Pons (tissue), 1 donor: Measurements from ENCODE around the gene MB.
A peak's percentile ranks its signal among the peaks of the same experiment; 100 is the strongest.

ENCODE experiments used
- DNase-seq: peaks from one replicate; pipeline ENCODE4 v3.0.0-alpha.2; 2016; ENCODE audit warnings: low spot score

Gene MB

DNA sequence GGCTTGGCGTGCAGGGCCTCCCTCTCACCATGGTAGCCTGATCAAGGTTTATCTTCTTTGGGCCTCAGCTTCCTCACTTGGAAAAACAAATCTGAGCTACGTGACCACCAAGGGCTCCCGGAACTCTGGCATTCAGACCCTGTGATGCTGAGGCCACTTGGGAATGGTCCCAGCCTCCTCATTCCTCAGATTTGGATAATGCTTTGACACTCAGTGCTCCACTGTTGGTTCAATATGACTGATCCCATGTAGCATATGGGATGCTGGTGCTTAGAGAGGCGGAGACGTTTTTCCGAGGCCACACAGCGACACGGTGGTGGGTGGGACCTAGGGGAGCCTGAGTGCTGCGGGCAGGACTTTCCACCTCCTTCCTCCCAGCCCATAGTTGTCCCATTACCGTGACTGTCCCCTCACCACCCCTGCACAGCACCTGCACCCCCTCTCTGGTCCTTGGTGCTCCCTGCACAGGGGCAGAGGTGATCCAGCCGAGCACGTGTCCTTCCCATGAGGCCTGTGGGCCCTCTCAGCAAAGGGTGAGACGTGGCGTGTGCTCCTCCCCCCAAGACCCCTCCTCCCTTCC lies 23.1 kb downstream of the MB start:
- DNase-seq: no peak

GRCh38 chr22:35593071-35593890 lies 23.8 kb downstream of the MB start:
- no peak for DNase-seq

- DNase-seq: no peak
Measured at GRCh38 chr22:35592418-35592967, 24.6 kb downstream of the MB start.

DNA sequence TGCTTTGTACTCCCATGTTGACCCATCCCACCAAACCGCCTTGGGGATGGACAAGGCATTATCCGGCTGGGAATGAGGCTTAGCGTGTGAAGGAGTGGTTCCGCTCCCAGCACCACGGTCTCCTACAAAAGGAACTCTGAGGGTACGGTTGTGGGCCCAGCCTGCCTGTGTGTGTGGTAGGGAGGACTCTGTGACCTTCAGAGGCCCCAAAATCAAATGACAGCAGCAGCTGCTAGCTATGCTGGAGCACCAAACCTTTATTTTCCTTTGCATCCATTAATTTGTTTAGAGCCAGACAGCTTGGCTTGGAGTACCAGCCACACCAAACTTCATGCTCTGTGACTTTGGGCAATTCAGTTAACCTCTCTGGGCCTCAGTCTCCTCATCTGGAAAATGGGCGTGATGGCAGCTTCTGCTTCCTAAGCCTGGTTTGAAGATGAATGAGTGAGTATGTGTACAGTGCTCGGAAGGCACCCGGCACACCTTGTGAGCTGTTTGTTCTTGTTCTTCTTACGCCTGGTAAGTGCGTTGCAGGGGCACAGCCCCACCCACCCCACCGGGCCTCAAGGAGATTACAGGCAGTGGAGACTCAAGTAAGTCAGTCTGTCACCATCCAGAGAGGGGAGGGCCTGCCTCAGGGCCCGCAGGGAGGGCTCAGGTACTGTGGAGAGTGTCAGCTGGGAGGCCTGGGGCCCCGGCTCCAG lies 25.3 kb downstream of the MB start:
- no peak for DNase-seq

GRCh38 chr22:35590634-35591295 lies 26.4 kb downstream of the MB start:
- DNase-seq: no peak

- DNase-seq: no peak
Measured at GRCh38 chr22:35589756-35590093, 27.4 kb downstream of the MB start.

- DNase-seq: no peak
Measured at GRCh38 chr22:35589071-35589755, 27.9 kb downstream of the MB start.

GRCh38 chr22:35587896-35588295 lies 29.2 kb downstream of the MB start:
- no peak for DNase-seq

- no peak for DNase-seq
Measured at GRCh38 chr22:35587447-35587870, 29.7 kb downstream of the MB start.

- no peak for DNase-seq
Measured at GRCh38 chr22:35586771-35587170, 30.4 kb downstream of the MB start.

DNA sequence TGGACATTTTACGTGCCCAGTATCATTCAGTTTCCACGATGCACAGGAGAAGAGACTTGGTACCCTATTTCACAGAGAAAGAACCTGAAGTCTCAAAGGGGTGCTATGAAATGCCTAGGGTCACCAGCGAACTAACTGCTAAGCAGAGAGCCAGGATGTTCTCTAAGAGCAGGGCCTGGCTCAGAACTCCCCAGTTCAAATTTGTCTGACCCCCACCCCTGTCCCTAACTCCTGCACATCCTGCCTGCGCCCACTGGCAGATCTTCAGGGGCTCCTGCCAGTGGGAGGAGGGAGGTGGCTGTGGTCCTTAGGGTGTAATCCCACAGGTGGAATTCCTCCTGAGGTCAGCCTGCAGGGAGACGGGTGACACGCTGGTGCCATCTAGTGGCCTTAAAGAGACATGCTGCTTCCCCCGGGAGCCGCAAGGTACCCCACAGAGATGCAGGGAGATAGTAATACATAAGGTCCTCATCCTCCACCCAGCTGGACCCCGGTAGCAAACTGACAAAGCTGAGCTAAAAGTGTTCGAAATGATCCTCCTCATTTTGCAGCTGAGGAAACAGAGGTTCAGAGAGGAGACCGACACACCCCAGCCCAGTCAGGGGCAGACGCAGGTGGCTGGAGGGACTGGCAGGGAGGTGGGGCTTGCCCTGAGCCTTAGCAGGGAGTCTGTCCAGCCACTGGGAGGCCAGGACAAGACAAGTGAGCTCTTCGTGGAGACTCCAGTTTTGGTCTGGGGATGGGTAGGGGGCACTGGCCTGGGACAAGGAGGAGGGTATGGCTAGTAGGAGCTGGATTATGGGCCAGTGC lies 34.1 kb downstream of the MB start:
- DNase-seq: peak; percentile 53

DNA sequence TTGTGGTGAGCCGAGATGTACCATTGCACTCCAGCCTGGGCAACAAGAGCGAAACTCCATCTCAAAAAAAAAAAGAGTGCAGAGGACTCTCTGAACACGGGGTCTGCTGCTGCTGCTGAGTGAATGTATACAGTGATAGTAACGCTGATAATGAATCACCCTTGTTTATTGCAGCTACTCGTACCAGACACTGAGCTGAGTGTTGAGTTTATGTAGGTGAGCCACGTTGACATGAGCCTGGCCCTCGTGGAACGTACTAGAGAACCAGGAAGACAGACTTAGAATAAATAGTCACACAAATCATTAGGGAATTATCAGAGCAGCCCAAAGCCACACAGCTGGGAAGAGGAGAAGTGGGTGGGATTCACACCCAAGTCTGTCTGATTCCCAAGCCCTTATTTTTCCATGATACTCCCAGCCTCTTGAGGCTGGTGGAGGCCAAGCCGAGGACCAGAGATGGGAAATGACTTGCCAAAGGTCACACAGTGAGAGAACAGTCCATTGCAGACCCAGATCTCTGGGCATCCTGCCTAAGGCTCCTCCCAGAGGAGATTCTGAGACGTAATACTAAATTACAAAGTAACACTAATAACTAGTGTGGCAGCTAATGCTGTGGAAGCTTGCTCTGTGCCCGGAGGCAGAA lies 34.8 kb downstream of the MB start:
- no peak for DNase-seq

DNA sequence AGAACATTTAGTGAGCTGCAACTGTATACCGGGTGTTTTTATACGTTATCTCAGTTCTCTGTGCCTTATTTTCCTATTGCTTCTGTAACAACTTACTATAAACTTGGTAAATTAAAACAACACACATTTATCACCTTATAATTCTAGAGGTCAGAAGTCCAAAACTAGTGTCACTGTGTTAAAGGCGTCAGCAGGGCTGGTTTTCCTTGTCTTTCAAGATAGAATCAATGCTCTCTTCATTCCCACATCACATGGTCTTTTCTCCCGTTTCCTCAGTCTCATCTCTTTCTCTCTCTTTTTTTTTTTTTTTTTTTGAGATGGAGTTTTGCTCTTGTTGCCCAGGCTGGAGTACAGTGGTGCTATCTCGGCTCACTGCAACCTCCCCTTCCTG lies 36.1 kb downstream of the MB start:
- no peak for DNase-seq

DNA sequence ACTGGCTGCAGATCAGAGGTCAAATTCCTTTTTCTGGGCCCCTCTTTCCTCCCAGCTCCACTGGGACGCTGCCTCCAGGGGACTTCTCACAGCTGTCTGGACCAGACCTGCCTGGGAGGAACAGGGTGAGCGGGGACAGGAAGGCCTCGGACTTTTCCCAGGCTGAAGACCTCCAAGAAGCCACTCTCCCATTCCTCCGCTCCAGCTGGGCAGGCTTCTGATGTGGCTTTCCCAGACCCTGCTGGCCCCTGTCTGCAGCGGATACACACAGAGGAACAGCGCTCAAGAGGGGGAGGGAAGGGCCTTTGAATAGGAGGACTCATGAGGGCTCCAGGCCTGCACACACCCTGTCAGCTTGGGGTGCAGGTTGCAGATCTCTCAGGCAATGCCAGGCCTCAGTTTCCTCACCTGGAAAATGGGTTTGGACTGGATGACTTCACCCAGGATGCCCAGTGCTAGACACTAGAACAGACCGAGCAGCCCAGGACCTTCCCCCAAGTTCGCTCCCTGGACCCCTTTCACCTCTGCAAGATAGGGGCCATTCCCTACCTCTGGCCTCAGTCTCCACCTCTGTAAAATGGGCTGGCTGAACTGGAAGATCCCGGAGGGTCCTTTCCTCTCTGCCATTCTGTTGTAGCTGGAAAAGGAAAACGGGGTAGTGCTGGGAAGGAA lies 36.6 kb downstream of the MB start:
- DNase-seq: no peak

DNA sequence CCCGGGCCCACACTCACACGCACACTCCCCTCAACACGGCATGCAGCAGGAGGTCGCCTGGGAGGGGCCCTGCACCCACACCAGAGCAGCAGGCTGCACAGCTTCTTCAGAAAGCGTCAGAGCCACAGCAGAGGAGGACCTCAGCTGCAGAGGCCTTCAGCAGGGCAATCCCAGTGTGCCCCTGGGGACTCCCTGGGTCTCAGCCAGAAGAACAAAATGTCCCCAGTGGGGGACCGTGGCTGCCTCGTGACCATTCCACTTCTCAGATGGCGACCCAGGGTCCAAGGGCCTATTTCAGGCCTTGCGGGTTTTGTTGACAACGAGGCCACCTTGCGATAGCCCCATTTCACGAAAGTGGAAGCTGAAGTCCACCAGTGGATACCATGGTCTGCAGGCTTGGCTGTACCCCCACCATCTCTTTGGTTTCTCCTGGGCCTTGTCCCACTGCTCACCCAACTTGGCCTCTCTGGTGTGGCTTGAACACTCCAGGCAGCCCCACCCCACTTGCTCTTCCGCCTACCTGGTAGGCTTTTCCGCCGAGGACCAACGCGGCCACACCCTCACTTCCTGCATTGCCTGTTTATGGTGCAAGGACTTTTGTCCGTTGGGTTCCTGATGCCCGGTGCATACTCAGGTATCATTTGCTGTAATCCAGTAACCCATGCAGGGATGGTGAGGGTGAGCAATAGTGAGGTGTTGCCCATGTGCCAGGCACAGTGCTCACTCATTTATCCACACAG lies 38.1 kb downstream of the MB start:
- no peak for DNase-seq

DNA sequence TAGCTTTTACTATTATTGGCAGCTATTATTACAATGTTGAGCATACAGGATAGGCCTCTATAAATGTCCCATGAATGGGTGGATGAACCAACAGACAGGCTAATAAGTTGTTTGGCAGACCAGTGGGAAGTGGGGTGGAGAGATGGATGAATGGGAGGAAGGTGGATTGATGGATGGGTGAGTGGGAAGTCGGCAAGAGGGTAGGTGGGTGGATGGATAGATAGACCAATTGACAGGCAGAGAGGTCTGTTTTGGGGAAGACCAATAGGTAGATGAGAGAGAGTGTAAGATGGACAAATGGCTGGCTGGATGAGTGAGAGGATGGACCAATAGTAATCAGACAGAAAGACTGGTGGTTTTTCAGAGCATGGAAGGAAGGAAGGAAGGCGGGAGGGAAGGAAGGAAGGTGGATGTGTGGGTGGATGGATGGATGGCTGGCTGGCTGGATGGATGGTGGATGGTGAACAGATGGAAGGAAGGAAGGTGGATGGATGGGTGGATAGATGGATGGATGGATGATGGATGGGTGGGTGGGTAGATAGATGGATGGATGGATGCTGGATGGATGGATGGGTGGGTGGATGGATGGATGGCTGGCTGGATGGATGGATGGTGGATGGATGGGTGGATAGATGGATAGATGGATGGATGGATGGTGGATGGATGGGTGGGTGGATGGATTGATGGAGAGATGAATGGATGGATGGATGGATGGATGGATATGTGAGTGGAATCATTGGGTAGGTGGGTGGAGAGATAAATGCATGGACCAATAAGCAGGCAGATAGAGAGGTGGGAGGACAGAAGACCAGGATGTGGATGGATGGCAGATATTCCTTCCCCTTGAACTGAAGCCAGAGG lies 39.1 kb downstream of the MB start:
- no peak for DNase-seq

DNA sequence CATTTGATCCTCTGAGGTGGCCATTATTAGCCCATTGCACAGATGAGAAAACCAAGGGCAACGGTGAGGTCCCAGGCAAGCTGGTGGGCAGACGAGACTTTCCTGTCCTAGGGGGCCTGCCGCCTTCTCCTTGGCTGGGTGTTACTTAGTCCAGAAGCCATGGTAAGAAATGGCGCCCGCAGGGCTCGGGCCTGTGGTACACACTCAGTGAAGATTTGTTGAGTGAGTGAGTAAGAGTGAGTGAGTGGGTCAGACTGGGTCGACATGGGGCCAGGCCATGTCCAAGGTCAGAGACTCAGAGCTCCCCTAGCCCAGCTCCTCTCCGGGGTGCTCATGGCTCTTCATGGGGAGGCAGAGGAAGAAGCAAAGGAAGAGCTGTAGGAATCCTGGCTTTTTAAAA lies 40.5 kb downstream of the MB start:
- DNase-seq: no peak

GRCh38 chr22:35575116-35575748 lies 41.9 kb downstream of the MB start:
- DNase-seq: no peak
